GM18499 (cell line): Measurements from ENCODE around the gene BICD2.

Source experiments
- ATAC-seq: cut with Tn5 transposase; IDR thresholded peaks from one replicate; pipeline ENCODE4 v1.9.1; 2021; ENCODE audit warnings: moderate number of reproducible peaks; ENCODE audit not compliant: insufficient read depth, unreplicated experiment

BICD2 gene

DNA sequence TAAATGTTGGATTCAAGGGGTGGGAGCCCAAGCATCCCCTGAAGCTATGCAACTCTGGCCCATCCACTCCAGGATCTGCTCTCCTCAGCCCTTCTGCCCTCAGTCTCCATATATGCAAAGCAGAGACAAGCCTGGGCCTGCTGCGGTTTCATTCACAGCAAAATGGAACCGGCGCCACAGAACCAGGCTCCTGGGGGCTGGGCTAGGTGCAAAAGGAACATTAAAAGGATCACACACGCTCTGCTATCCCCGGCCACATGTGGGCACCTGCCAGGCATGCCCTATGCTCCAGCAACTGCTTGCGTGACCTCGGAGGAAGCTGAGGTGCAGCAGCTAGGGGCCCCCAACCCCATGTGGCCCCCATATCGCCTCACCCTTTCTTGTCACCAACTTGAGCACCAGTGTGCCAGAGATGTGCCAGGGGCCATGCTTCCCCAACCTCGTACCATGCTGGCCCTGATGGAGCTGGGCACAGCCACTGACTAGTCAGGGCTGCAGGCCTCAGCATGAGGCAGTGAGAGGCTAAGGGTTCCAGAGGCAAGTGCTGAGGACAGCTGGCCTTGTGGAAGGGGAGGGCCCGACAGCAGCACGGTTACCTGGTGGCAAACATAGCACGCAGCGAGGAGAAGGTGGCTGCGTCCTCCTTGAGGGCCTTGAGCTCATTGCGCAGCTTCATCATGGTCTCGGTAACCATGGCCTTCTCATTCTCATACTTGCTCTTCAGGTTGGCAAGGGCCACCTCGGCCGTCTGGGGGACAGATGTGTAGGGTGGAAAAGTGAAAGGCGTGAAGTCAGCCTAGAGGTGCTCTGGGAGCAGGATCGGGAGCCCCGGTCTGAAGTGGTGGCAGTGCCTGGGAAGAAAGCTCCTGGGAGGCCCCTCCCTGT lies 47.2 kb downstream of the BICD2 start:
- ATAC-seq: no peak

DNA sequence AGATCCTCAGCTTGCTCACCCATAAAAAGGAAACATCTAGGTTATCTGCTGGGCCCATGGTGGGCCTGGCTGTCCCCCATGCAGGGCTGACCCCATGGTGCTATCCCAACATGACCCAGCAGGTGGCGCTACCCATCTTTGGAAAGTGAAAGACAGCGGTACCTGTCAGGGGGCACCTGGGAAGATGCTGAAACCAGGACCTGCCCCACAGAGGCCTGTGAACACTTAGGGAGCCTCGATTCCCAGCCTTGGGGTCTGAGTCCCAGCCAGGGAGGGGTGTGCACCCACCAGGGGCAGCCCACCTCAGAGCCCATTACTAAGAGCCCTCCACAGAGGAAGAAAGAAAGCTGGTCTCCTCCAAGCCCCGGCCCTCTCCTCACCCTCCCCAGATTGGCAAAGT lies 48.1 kb downstream of the BICD2 start:
- ATAC-seq: no peak

DNA sequence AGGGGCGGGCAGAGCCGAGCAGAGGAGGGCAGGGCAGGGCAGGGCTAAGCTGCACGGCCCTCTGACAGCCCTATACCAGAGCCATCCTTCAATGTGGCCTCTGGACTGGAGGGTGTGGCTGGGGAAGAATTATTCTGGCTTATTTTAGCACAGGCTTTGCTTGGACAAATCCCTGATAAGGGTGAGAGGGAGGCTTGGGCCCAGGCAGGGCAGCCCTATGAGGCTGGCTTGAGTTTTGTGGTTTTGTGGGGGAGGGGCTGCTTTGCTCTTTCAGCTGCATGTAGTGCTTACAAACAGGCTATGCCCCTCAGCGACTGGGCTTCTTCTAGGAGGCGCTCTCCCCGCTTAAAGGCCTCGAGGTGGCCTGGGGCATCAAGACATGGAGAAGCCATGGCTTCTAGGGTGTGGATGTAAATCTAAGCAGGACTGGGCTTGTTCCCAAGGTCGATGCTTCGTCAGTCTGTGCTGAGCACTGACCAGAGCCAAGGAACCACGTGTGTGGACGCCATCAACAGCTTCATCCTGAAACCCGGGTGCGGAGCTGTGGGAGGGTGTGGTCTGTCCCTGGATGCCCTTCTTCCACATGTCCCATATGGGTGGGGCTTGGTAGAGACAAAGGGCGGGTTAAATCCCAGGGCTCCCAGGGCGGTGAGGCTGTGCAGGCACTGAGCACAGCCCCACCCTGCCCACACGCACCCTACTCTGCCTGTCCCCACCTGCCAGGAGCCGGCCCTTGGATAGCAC lies 49.0 kb downstream of the BICD2 start:
- ATAC-seq: no peak

DNA sequence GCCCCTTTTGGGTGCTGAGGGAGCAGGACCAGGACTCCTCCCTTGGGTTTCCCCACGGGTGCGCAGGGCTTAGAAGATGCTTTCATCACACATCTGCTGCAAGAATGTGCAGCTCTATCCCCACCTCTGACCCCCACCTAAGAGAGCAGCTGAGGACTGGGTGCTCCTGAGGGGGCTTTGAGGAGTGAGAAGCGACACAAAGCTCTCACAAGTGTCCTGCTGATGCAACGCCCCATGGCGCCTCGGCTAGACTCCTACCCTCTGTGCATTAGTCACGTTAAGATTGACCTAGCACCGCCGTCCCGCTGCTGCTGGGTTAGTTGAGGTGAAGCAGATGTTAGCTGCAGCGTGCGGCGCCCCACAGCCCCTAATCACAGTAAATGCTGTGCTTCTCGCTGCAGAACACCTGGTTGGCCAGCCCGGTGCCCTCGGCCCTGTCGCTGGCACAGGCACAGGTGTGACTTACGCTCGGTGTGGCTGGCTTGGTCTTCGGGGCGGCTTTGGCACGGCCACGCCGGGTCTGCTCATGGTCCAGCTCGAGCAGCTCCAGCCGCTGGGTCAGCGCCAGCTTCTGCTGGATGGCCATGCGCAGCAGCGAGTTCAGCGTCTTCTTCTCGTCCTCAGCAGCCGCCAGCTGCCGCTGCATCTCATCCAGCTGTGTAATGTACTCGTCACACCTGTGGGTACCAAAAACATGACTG lies 49.7 kb downstream of the BICD2 start:
- no peak for ATAC-seq

DNA sequence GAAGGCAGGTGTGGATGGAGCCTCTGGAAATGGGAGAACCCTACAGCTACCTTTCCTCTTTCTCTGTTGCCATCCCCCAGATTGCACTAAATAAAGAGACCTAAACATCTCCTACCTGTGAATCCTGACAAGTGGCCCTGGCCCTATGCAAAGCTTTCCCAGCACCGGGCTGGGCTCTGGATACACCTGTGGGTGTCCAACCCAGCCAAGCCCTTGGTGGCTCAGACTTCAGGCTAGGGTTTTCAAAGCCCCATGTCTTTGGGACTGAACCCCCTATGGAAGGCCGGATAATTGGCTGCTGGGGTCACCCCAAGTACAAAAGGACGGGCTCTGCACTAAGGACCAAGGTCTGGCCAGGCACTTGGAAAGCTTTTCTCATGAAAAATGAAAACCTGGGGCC lies 50.6 kb downstream of the BICD2 start:
- no peak for ATAC-seq

DNA sequence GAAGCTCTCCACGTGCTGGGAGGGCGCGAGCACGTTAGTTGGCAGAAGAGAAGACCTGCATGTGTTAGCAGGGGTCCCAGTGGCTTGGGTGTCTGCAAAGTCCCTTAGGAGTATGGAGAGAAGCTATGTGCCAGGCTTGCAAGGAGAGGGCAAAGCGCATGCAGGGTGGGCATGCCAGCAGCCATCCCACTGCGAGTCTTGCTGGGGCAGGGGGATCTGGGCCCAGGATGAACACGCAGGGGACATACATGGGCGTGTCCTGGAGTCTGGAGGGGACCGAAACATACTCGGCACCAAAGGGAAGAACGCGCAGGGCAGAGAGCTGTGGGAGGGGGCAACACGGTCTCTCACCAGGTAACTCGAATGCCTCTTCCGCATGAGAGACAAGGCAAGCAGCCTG lies 51.1 kb downstream of the BICD2 start:
- ATAC-seq: no peak

DNA sequence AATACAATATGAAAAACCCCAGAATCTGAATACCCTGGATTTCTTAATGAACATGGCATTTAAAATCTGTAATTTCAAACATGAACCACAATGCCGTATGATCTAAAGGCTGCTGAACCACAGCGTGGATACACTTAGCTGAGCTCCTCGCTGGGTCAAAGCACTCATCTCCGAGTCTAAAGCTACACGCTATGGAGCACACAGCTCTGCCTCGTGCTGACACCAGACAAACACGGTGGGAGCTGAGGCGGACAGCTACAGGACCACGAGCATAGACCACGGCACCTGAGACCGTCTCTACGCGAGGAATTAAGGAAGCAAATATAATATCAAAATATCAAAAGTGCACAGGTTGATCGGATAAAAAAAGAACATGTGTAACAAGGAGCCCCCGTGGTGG lies 51.9 kb downstream of the BICD2 start:
- no peak for ATAC-seq

DNA sequence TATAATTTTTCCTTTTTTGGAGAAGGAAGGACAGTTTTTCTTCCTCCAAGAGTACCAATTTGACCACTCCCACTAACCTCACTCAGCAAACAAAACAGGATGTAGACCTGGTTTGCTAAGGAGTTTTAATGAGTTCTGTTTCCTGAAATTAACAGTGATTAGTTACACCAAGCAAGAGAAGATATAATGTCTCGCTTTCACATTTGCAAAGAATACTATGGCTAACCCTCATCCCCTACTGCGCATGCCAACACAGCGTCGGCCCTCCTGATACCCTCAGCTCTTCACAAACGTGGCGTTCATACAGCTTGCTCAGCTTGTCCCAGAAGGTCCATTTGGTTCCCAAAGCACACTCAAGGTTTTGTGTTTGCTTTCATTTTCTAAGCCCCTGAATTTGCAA lies 52.8 kb downstream of the BICD2 start:
- ATAC-seq: no peak

DNA sequence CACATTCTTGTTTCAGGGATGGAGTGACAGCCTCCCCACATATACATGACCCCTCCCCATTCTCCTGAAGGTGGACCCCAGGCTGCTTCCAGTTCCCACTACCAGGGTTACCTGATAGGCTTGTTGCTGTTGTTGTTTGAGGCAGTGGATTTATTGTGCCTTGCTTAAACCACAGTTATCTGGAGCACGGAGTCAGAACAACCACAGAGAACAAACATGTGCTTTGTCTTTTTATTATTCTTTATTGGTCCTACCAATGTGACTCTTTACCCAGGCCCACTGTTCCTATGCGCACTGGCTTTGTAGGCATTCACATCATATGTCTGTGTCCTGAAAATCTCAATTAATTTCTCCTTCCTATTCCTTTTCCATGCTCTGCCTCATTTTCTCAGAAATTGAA lies 53.5 kb downstream of the BICD2 start:
- ATAC-seq: no peak

DNA sequence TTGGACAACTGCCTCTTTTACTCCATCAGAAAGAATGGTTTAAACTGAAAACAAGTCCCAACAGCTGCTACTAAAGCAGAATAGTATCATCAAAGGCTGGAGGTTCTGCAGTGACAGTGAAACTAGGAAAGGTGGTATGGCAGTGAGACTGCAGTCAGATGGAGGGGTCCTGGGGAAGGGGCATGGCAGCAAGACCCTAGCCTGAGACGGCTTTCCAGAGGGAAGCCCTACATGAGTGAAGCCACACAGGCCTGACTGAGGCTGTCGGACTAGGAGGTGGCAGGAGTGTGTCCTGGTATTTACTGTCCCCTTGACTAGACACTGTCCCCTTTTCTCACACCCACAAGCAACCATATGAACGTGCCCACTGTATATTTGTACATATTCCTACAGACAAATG lies 54.3 kb downstream of the BICD2 start:
- no peak for ATAC-seq

DNA sequence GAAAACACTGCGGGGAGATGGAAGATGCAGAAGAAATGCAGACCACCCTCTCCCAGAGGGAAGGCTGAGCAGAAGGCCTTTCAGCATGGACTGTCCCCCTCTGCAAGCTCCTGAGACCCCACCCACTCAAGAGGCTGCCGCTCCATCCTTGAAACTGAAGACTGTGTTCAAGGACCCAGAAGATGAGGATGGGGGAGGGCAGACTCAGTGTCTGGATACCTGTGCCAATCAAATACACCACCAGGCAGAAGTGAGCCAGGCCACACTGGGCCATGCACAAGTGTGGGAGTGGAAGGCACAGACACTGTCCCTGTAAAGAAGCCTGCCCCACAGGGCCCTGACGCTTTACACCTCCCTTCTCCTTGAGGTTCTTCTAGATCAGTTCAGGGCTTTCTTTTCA lies 54.7 kb downstream of the BICD2 start:
- no peak for ATAC-seq

DNA sequence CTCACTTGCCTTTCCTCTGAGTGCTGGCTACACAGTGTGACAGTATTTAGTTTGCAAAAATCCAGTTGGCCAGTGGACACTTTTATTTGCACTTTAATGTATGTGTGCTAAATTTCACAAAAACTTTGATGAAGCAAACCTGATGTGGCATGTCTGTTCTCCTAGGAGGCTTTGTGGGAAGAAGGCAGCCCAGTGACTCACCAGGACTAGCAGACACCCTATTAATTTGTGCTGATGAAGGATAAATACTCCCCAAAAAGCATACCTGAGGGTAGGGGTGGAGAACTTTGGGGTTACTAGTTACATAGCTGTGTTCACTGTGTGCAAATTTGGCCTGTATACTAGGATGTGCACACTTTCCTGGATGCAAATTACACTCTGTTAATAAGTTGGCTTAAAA lies 55.4 kb downstream of the BICD2 start:
- ATAC-seq: no peak

DNA sequence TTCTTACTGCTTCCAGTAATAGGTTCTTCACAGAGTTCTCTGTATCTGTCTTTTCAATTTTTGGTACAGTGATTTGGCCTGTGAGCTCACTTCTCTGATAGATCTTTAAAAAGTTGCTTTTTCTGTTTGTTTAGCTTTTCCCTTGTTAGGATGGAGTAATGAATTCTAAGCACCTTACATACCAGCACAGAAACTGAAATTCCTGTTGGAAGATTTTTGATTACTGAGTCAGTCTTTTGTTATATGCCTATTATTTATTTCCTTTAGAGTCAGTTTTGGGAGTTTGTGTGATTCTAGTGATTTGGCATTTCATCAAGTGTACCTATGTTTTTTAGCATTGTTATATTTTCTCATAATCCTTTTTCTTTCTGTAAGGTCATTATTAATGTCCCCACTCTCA lies 57.1 kb downstream of the BICD2 start:
- no peak for ATAC-seq

DNA sequence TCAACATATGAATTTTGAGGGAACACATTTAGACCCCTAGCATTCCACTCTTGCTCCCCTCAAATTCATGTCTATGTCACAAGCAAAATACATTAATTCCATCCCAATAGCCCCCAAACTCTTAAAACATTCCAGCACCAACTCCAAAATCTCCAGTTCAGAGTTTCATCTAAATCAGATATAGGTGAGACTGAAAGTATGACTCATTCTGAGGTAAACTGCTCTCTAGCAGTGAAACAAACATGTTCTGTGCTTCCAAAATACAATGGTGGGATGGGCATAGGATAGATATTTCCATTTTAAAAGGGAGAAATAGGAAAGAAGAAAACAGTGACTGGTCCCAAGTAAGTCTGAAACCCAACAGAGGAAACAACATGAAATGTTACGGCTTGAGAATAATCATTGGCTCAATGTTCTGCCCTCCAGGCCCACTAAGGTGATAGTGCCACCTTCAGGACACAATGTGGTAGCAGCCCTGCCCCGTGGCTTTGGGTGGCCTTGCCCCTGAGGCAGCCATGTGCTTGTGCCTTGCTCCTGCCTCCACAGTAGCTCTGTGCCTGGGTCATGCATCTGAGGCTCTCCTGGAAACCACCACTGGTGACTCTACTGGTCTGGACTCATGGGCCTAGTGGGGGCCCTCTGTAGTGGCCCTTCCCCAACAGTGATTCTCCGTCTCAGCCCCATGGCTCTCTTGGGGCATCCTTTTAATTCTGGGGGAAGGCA lies 58.3 kb downstream of the BICD2 start:
- ATAC-seq: no peak

DNA sequence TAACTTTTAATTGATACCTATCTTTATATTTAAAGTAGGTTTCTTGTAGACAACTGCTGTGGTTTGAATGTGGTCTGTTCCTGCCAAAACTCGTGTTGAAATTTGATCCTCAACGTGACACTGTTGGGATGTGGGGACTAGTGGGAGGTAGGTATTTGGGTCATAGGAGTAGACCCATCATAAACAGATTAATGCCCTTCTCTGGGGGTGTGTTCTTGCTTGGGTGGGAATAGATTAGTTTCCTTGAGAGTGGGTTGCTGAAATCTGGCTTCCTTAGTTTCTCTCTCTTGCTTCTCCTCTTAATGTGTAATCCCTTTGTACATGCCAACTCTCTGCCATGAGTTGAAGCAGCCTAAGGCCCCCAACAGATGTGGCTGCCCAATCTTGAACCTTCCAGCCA lies 60.1 kb downstream of the BICD2 start:
- ATAC-seq: no peak

DNA sequence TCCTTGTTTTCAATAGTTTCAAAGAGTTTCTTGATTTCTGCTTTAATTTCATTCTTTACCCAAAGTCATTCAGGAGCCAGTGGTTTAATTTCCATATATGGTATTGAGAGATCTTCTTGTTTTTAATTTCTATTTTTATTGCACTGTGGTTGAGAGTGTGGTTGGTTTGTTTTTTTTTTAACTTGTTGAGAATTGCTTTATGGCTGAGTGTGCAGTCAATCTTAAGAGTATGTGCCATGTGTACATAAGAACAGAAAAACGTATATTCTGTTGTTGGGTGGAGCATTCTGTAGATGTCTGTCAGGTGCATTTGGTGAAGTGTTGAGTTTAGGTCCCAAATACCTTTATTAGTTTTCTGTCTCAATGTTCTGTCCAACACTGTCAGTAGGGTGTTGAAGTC lies 68.0 kb downstream of the BICD2 start:
- ATAC-seq: no peak

DNA sequence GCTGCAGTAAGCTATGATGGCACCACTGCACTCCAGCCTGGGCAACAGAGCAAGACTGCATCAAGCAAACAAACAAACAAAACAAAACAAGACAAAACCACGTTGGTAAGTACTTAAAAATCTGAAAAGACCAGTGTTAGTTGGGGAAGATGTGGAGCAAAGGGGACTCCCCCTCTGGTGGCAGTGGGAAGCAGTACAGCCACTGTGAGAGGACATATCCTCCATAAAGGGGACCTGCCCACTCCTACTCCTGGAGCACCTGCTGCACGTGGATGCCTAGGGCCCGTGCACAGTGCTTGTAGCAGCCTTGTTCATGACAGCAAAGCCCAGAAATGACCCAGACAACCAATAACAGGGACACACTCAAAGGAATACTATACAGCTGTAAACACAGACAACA lies 77.7 kb downstream of the BICD2 start:
- no peak for ATAC-seq

DNA sequence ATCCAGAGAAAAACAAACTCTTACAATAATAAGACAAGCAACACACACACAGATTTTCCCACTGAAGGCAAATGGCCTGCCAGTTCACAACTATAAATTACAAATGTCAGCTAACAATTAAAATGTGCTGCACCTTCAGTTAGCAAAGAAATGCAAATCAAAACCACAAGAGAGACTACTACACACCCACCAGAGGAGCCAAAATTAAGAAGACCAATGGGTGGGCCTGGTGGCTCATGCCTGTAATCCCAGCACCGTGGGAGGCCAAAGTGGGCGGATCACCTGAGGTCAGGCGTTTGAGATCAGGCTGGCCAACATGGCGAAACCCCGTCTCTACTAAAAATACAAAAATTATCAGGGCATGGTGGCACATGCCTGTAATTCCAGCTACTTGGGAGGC lies 79.6 kb downstream of the BICD2 start:
- no peak for ATAC-seq

DNA sequence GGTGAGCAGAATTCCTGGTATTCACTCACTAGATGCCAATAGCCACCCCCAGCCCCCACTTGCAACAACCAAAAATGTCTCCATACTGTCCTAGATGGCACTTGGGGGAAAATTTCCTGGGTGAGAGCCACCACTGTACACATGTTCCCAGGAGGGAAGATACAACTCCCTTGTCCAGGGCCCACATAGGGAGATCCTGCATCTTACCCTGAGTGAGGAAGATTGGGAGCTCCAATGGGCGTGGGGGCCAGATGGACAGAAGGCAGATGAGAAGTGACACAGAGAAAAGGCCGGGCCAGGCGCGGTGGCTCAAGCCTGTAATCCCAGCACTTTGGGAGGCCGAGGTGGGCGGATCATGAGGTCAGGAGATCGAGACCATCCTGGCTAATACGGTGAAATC lies 82.4 kb downstream of the BICD2 start:
- no peak for ATAC-seq
